A549 (cell line): Measurements from ENCODE around the gene CYP1A1. TPM values are rescaled to one million over a fixed set of nuclear protein-coding genes. Genes with fewer than 3 reads are reported as not detected.
"Not testable (repeated sequence)": the region's sequence is repeated elsewhere in the genome, so short reads cannot be mapped to it uniquely, and the experiment has no call there.

Experiments used
- ATAC-seq, 2 experiments: fragments of 200-7000 bp in 1 of 2; fragments of >200 bp in 1 of 2; cut with Nextera tagmentation in 1 of 2; cut with Tn5 transposase in 1 of 2; 3 replicates each; pipeline versions ENCODE4 v1.8.0 to v1.9.1; 2018 to 2020; ENCODE audit warnings: mild to moderate bottlenecking in 1 of 2, moderate library complexity in 1 of 2
- CTCF ChIA-PET: fragments of 300-600 bp; sonication (Branson Sonifier 250); formaldehyde crosslinking; extraction: SDS; loops from one replicate; lab custom pipeline; 2021; ENCODE audit warnings: antibody characterized with exemption, inconsistent platforms; lab: Yijun Ruan, JAX
- POLR2A ChIA-PET: fragments of 350-600 bp; formaldehyde crosslinking; extraction: SDS; loops from one replicate; lab custom pipeline; 2021; ENCODE audit warnings: antibody characterized with exemption, inconsistent platforms; lab: Yijun Ruan, JAX
- DNase-seq, 2 experiments: peaks; one replicate each; pipeline versions ENCODE4 v3.0.0 to v3.0.0-alpha.2; 2011 to 2016; ENCODE audit warnings: low read depth in 1 of 2, low spot score in 1 of 2
- FAIRE-seq: peaks from 2 replicates; lab custom pipeline; 2011; peaks lifted over from hg19 to GRCh38; lab: Jason Lieb, UNC
- H3K27ac ChIP-seq, 2 experiments: fragments of >200 bp; sonication (Bioruptor Twin); formaldehyde crosslinking; 3 replicates each; pipeline ENCODE4 v1.5.1; 2016 to 2017
- H3K4me1 ChIP-seq: fragments of >200 bp; sonication (Bioruptor Twin); formaldehyde crosslinking; 3 replicates; pipeline ENCODE4 v1.6.1; 2016
- H3K4me2 ChIP-seq: fragments of >200 bp; sonication (Bioruptor Twin); formaldehyde crosslinking; 3 replicates; pipeline ENCODE4 v1.6.1; 2016
- H3K4me3 ChIP-seq: fragments of >200 bp; sonication (Bioruptor Twin); formaldehyde crosslinking; 3 replicates; pipeline ENCODE4 v1.5.1; 2016
- H3K9me3 ChIP-seq: fragments of >200 bp; sonication (Bioruptor Twin); formaldehyde crosslinking; 3 replicates; pipeline ENCODE4 v1.6.1; 2016
- ATOH8 ChIP-seq: fragments of 250-450 bp; sonication (Bioruptor Pico); IDR thresholded peaks from 2 replicates; pipeline ENCODE4 v1.5.0; 2020; ENCODE audit warnings: low read depth, mild to moderate bottlenecking, moderate library complexity
- BCL3 ChIP-seq: fragments of >200 bp; sonication (Bioruptor Twin); formaldehyde crosslinking; IDR thresholded peaks from 3 replicates; pipeline ENCODE4 v1.6.1; 2016
- CBX8 ChIP-seq: fragments of 200-600 bp; sonication (generic); IDR thresholded peaks from 2 replicates; pipeline ENCODE4 v1.6.1; 2016
- EHF ChIP-seq: fragments of 250-450 bp; sonication (Bioruptor Pico); IDR thresholded peaks from 2 replicates; pipeline ENCODE4 v1.5.0; 2020; ENCODE audit warnings: mild to moderate bottlenecking
- EP300 ChIP-seq, 2 experiments: fragments of >200 bp; sonication (Bioruptor Twin); formaldehyde crosslinking; IDR thresholded peaks; 2 replicates in 1 of 2; 3 replicates in 1 of 2; pipeline ENCODE4 v1.6.1; 2016 to 2017
- FOSL2 ChIP-seq, 2 experiments: fragments of 450-650 bp in 1 of 2; fragments of >200 bp in 1 of 2; sonication (Bioruptor Twin) in 1 of 2; formaldehyde crosslinking; IDR thresholded peaks; 2 replicates each; pipeline versions ENCODE4 v1.5.0 to v1.6.1; 2016 to 2020; ENCODE audit warnings: mild to moderate bottlenecking in 1 of 2, moderate library complexity in 1 of 2
- HDAC2 ChIP-seq: fragments of 200-600 bp; sonication (generic); IDR thresholded peaks from 2 replicates; pipeline ENCODE4 v1.6.1; 2016
- HEYL ChIP-seq: fragments of 250-450 bp; sonication (Bioruptor Pico); IDR thresholded peaks from 2 replicates; pipeline ENCODE4 v1.8.0; 2021; ENCODE audit warnings: mild to moderate bottlenecking, moderate library complexity
- HOXB13 ChIP-seq: fragments of 250-450 bp; sonication (Bioruptor Pico); IDR thresholded peaks from 2 replicates; pipeline ENCODE4 v1.5.0; 2020; ENCODE audit warnings: low read depth, mild to moderate bottlenecking, moderate library complexity
- MAZ ChIP-seq: fragments of 150-350 bp; IDR thresholded peaks from 2 replicates; pipeline ENCODE4 v1.6.1; 2014; ENCODE audit warnings: antibody characterized with exemption, low read depth, low read length, borderline replicate concordance
- MYC ChIP-seq: IDR thresholded peaks from 2 replicates; pipeline ENCODE4 v1.6.1; 2012; ENCODE audit warnings: mild to moderate bottlenecking, inconsistent platforms, low read length, improper control_type of control experiment, borderline replicate concordance
- NFE2L2 ChIP-seq: fragments of 150-350 bp; conservative IDR thresholded peaks from 2 replicates; pipeline ENCODE4 v1.6.1; 2014; ENCODE audit warnings: low read length
- NR3C1 ChIP-seq: fragments of >200 bp; sonication (Bioruptor Twin); formaldehyde crosslinking; IDR thresholded peaks from 3 replicates; pipeline ENCODE4 v1.6.1; 2017
- POLR2A ChIP-seq: IDR thresholded peaks from 2 replicates; pipeline ENCODE4 v1.6.1; 2012; ENCODE audit warnings: mild to moderate bottlenecking, low read length
- SMC3 ChIP-seq: fragments of >200 bp; sonication (Bioruptor Twin); formaldehyde crosslinking; IDR thresholded peaks from 3 replicates; pipeline ENCODE4 v1.6.1; 2018; ENCODE audit warnings: inconsistent platforms
- ZC3H11A ChIP-seq: fragments of 450-650 bp; IDR thresholded peaks from 2 replicates; pipeline ENCODE4 v1.6.1; 2014; ENCODE audit warnings: antibody characterized with exemption, mild to moderate bottlenecking
- ZFP36 ChIP-seq: fragments of 450-650 bp; IDR thresholded peaks from 2 replicates; pipeline ENCODE4 v1.6.1; 2014; ENCODE audit warnings: borderline replicate concordance; ENCODE audit not compliant: partially characterized antibody
- ZNF302 ChIP-seq: fragments of 250-450 bp; sonication (Bioruptor Pico); IDR thresholded peaks from 2 replicates; pipeline ENCODE4 v1.9.0; 2021; ENCODE audit warnings: inconsistent platforms, mild to moderate bottlenecking, moderate library complexity
- whole genome bisulfite sequencing: methylation state at CpG from one replicate; pipeline ENCODE4 v1.1.6; 2017; ENCODE audit errors: missing lambda C conversion rate; 5-methylcytosine and 5-hydroxymethylcytosine counted together
- polyA plus RNA-seq, 4 experiments: library from polyadenylated mRNA; depleted of rRNA in 3 of 4; stranded (reverse); fragments of >200 nt; fragmentation: RNase III in 1 of 4; extraction: RNeasy Plus Mini Kit Qiagen cat#74134 plus additional on column Dnase treatment in 1 of 4; gene quantifications; 2 replicates in 3 of 4; 3 replicates in 1 of 4; pipeline ENCODE4 v1.2.3, GENCODE V29; 2011 to 2017

The CYP1A1 gene
- polyA plus RNA-seq, 2 of the 4 experiments (the other 2 are of a cell fraction): 0.25 to 0.50 TPM

DNA sequence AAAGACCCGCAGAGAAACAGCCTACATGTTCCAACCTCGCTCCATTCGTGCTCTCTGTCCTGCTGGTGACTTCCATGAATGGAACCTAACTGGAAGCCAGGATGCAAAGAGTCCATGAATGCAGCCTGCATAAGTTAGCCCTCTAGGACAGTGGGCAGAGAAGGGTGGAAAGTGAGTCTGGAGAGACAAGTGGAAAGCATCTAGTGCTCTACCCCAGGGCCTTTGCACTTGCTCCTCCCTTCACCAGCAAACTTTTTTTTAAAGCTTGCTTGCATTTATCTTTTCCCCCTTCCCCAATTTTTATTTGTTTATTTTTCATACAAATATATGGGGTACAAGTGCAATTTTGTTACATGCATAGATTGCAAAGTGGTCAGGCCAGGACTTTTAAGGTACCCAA lies 7.9 kb upstream of the CYP1A1 start:
- H3K9me3 ChIP-seq: no peaks in the 10 kb centered on the region
- ATAC-seq (no peak), DNase-seq (no peak), FAIRE-seq (no peak)
- ChIA-PET CTCF (interaction anchor here (1.9 kb wide), 1 partner anchor 36 kb away, joined by 9 read pairs; no protein-coding TSS in a partner anchor), POLR2A (no interaction called here)
- no peak overlapping the region for H3K4me3 ChIP-seq
- TF ChIP-seq ZNF302 (CRISPR knock-in tag): no peak
- no peak for TF ChIP-seq CBX8
- TF ChIP-seq NR3C1: no peak
- TF ChIP-seq MYC: no peak
- no peak for TF ChIP-seq HOXB13 (CRISPR knock-in tag)
- no peak overlapping the region for H3K27ac ChIP-seq
- no peaks in the 10 kb centered on the region for H3K4me1 ChIP-seq
- H3K4me2 ChIP-seq: no peak overlapping the region
- 48% methylated on average over 3 of the region's 3 CpGs for WGBS

GRCh38 chr15:74732846-74733245 lies 7.5 kb upstream of the CYP1A1 start:
- CTCF ChIA-PET: interaction anchor here (1.9 kb wide), 1 partner anchor 36 kb away, joined by 9 read pairs; no protein-coding TSS in a partner anchor
- ATAC-seq: no peak
- WGBS: 84% methylated on average over 4 of the region's 5 CpGs
- Histone ChIP-seq H3K4me1 (no peaks in the 10 kb centered on the region), H3K9me3 (no peaks in the 10 kb centered on the region), H3K27ac (no peak overlapping the region), H3K4me2 (no peak overlapping the region), H3K4me3 (no peak overlapping the region)
- TF ChIP-seq SMC3 (no peak), BCL3 (no peak), HDAC2 (no peak), HEYL (no peak)
- FAIRE-seq: no peak
- no peak for DNase-seq
- POLR2A ChIA-PET: no interaction called here

GRCh38 chr15:74730619-74731316 lies 5.4 kb upstream of the CYP1A1 start:
- TF ChIP-seq EP300 (IDR thresholded peaks at IDR 0.05) (no peak), ZFP36 (no peak), ATOH8 (no peak), ZC3H11A (no peak), POLR2A (no peak), NR3C1 (no peak), FOSL2 (IDR thresholded peaks at IDR 0.05) (no peak), FOSL2 (CRISPR knock-in tag; IDR thresholded peaks at IDR 0.05) (no peak), EHF (CRISPR knock-in tag) (no peak), NFE2L2 (no peak), MAZ (no peak)
- Histone ChIP-seq H3K4me1 (peaks cover 4% of the 10 kb centered on the region; the same call in 1 of the 3 replicates), H3K27ac (no peak overlapping the region), H3K9me3 (no peaks in the 10 kb centered on the region), H3K4me2 (no peak overlapping the region), H3K4me3 (no peak overlapping the region)
- DNase-seq: no peak
- ChIA-PET CTCF (interaction anchor here (1.4 to 1.5 kb wide), 2 partner anchors 10 to 38 kb away, joined by 4 to 9 read pairs; no protein-coding TSS in a partner anchor), POLR2A (no interaction called here)
- ATAC-seq: no peak
- no peak for FAIRE-seq
- 79% methylated on average over 6 of the region's 7 CpGs for WGBS

- ATAC-seq, POLR2A ChIA-PET: not testable (repeated sequence)
Measured at GRCh38 chr15:74729372-74729771, 4.0 kb upstream of the CYP1A1 start.

GRCh38 chr15:74728699-74729098 lies 3.4 kb upstream of the CYP1A1 start:
- FAIRE-seq, H3K4me3 ChIP-seq, H3K4me2 ChIP-seq, H3K4me1 ChIP-seq, POLR2A ChIA-PET, ATAC-seq, H3K9me3 ChIP-seq, CTCF ChIA-PET, DNase-seq, H3K27ac ChIP-seq: not testable (repeated sequence)
- 96% methylated on average over 5 of the region's 30 CpGs for WGBS

More at GRCh38 chr15:74729372-74729771, 4.0 kb upstream of the CYP1A1 start:
- FAIRE-seq, H3K4me2 ChIP-seq, DNase-seq, H3K4me1 ChIP-seq, H3K4me3 ChIP-seq, H3K9me3 ChIP-seq, CTCF ChIA-PET, H3K27ac ChIP-seq: not testable (repeated sequence)
- WGBS: 80% methylated on average over 6 of the region's 6 CpGs
